Adipocyte (in vitro differentiated cells): ENCODE results near the gene TCF21.

Experiments used
- DNase-seq: peaks from one replicate; pipeline ENCODE4 v3.0.0-alpha.2; 2015; ENCODE audit warnings: low read depth
- H3K27me3 ChIP-seq: replicated peaks from 2 replicates; pipeline ENCODE4 v1.7.0; 2013; ENCODE audit warnings: mild to moderate bottlenecking, low read length, moderate library complexity; ENCODE audit not compliant: control insufficient read depth, insufficient read depth
- H3K36me3 ChIP-seq: 2 replicates; pipeline ENCODE4 v1.7.0; 2013; ENCODE audit warnings: low read length, mild to moderate bottlenecking, moderate library complexity; ENCODE audit not compliant: control insufficient read depth, insufficient read depth, severe bottlenecking
- H3K4me1 ChIP-seq: 2 replicates; pipeline ENCODE4 v1.7.0; 2013; ENCODE audit warnings: mild to moderate bottlenecking, low read length, moderate library complexity; ENCODE audit not compliant: control insufficient read depth, insufficient read depth
- H3K4me3 ChIP-seq: 2 replicates; pipeline ENCODE4 v1.7.0; 2013; ENCODE audit warnings: mild to moderate bottlenecking, low read length, moderate library complexity
- H3K9ac ChIP-seq: 2 replicates; pipeline ENCODE4 v1.7.0; 2013; ENCODE audit warnings: mild to moderate bottlenecking, low read length, moderate library complexity
- H3K9me3 ChIP-seq: 2 replicates; pipeline ENCODE4 v1.7.0; 2013; ENCODE audit warnings: mild to moderate bottlenecking, low read length, moderate library complexity; ENCODE audit not compliant: control insufficient read depth

TCF21 gene

DNA sequence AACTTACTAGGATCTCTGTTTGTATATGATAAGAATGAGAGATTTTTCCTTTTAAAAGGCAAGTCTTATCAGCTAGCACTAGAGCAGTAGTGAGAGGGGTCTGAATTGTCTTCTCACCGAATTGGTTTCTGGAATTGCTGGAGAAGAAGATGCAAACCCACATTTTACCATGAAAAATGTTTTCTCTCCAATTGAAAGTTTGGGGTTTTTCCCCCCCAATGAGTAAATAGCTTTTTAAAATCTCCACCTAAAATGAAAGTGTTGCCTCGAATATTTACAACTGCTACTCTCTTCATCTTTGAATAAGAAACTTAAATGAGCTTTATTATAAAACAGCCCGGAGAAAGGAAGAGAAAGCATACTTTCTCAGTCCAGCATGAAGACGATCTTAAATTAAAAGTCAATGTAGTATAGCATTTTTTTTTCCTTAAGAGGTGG is 1.8 kb downstream of the TCF21 start:
- Histone ChIP-seq H3K4me1 (peaks cover 18% of the 10 kb centered on the region), H3K9me3 (peaks cover 6% of the 10 kb centered on the region), H3K36me3 (no peaks in the 10 kb centered on the region), H3K4me3 (peak overlapping the region; percentile 79), H3K9ac (peak overlapping the region; percentile 79), H3K27me3 (peaks cover 75% of the 10 kb centered on the region)
- DNase-seq: peak; percentile 34

DNA sequence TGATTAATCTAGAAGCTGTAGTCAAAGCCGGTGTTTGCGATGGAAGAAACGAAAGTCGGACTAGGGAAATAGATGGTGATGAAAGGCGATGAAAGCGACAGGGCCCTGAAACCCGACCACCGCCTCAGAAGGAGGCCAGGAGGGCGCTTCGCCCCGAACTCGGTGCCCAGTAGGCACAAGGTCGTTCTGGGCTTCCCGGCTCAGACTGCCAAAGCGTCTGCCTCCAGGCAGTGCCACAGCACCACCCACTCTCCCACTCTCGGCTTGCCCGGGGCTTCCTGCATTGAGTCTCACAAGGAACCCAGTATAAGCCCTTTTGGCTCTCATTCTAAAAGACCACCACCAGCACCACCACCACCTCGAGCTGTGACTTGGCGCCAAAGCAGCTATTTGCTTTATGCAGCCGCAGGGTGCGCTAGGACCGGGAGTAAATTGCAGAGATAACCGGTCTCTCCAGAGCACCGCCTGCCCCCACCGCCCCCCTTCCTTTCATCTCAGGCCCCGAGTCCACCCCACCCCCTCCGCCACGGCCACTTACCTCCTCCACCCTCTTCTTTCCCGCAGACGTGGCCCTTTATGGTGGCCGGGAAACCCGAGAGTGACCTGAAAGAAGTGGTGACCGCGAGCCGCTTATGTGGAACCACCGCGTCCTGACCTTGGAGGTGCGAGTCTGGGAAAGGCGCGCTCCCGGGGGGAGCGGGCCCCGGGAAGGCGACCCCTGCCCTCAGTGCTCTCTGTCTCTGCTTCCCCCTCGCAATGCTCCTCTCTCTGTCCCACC is 2.4 kb downstream of the TCF21 start:
- Histone ChIP-seq H3K9ac (peak overlapping the region; percentile 79), H3K36me3 (no peaks in the 10 kb centered on the region), H3K4me1 (peaks cover 22% of the 10 kb centered on the region), H3K27me3 (peaks cover 81% of the 10 kb centered on the region), H3K4me3 (peak overlapping the region; percentile 79), H3K9me3 (peaks cover 6% of the 10 kb centered on the region)
- peak; percentile 68 for DNase-seq

DNA sequence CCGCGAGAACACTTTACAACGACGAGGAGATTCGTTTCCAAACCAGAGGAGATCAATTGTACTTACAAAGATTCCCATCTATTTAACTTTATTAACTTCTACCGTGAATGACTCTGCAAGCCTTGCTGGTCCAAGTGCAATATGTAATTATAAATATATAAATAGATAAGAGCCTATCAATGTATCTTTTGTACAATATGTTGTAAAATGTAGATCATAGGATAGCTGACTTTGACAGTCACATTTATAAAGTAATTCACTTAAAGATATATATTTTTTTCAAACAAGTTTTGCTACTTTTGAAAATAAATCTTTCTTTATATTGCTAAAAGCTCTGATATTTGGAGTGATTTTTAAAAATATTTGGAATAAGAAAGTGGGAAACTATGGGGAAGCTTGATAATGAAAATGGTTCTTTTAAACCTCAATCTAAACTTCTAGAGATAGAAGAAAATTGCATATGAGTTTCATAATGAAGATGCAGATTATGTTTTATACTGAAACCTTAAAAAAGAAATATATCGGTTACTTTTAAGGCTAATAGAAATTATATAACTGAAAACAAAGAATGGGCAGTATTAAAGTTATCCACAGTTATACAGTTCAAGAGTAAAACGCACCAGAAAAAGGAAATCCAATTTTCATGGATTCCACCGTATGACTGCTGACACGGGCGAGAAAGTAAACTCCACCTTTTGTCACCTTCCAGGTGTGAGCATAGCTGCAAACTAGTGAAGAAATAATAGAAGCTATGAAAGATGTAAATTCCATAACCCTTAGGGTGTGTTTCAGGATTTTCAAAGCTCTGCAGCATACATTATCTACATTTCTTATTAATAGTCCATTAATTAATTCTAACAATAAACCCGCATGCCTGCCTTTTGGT is 3.3 kb downstream of the TCF21 start:
- Histone ChIP-seq H3K36me3 (no peaks in the 10 kb centered on the region), H3K4me3 (peak overlapping the region; percentile 66), H3K27me3 (peaks cover 86% of the 10 kb centered on the region), H3K9me3 (peaks cover 6% of the 10 kb centered on the region), H3K9ac (peak overlapping the region; percentile 55), H3K4me1 (peaks cover 19% of the 10 kb centered on the region)
- DNase-seq: no peak

DNA sequence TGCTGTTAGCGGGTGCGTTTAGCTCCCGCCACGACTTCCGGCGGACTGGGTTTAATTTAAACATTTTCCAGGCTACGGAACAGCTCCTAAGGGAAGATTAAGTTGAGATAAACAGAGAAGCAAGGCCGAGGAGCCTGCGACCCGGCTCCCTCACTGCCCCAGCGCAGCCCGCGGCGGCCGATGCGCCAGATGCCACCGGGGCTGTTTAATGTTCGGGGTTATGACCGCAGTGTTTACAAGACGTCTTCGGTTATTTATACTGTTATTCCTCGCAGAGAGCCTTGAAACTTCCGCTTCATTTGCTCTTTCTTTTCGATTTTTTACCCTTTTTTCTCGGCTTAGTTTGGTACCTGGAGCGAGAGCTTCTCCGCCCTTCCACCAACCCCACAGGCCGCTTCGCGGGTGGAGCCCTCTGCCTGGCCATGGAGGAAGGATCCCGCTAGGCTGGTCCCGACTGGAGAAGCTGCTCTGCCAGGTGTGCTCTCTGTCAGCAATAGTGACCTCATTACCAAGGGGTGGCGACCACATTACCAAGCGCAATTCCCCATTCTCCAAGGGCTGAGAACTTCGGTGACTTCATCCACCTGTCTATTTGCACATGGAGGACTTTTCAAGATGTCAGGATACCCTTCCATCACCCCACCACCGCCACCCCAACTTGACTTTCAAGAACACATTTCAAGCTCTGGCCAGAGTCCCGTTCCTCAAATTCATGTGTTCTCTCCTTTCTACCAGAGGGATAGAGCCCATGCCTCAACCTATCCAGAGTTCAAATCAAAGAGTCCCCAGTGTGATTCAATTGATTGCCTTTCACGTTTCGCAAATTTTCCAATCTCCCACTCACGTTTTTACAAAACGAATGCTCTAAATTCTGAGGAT is 4.1 kb downstream of the TCF21 start:
- H3K4me1 ChIP-seq: peaks cover 14% of the 10 kb centered on the region
- no peak for DNase-seq
- peak overlapping the region; percentile 22 for H3K4me3 ChIP-seq
- no peak overlapping the region for H3K9ac ChIP-seq
- peaks cover 6% of the 10 kb centered on the region for H3K9me3 ChIP-seq
- H3K27me3 ChIP-seq: peaks cover 84% of the 10 kb centered on the region
- no peaks in the 10 kb centered on the region for H3K36me3 ChIP-seq

DNA sequence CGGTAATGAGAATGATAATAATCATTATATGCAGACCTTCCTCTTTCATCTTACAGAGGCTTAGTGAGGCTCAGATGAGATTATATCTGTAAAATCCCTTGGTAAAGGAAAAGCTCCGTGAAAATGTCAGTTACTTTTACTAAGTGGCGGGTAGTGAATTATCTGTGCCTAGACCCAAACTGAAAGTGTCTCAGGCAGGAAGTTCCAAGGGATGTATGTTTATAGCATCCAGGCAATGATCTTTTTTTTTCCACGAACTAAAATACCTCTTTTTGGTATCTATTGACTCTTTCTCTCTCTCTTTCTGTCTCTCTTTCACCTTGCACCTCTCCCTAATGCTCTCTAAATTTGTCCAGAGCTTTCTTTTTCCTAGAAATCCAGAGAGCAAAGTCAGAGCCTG is 5.0 kb downstream of the TCF21 start:
- peaks cover 6% of the 10 kb centered on the region for H3K9me3 ChIP-seq
- peaks cover 14% of the 10 kb centered on the region for H3K4me1 ChIP-seq
- no peak overlapping the region for H3K9ac ChIP-seq
- H3K4me3 ChIP-seq: no peak overlapping the region
- no peak for DNase-seq
- H3K36me3 ChIP-seq: no peaks in the 10 kb centered on the region
- peaks cover 75% of the 10 kb centered on the region for H3K27me3 ChIP-seq

DNA sequence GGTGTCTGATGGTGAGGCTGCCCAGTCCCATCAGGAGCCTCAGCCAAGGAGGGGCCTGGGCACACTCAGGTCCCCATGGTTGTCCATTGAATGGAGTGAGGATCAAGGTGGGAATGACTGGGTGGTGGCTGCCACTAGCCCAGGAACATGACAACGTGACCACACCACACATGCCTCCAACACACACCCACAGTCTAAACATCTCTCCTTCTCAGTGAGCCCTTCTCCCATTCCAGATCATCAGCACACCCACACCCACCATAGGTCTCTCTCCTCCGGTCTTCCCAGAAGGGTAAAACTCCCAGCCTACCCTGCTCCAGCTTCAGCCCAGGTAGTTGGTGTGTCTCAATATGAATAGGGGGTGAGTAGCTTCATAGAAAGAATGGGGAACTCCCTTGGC is 5.5 kb downstream of the TCF21 start:
- Histone ChIP-seq H3K36me3 (no peaks in the 10 kb centered on the region), H3K9ac (no peak overlapping the region), H3K4me1 (peaks cover 14% of the 10 kb centered on the region), H3K4me3 (no peak overlapping the region), H3K27me3 (peaks cover 70% of the 10 kb centered on the region), H3K9me3 (peaks cover 2% of the 10 kb centered on the region)
- no peak for DNase-seq

DNA sequence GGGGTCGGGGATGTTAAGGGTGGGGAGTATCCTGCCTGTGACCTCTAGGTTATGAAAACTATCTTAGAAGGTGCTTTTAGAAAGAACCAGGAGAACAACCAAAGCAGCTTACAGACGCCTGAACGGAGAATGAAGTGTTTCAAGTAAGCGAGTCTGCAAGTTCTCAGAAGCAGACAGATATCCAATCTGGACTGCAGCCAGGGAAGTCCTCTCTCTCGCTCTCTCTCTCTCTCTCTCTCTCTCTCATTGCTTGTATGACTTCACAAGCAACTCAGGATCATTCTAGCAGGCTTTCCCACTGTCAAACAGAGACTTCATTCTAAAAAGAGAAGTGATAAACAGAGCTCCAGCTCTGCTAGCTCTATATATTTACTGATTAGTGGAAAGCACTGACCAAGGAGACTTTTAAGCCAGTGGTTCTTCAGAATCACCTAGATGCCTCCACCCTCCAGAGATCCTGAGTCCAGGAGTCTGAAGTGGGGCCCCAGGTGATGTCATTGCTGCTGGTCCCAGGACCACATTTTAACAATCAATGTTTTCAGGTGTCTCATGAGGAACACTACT is 6.0 kb downstream of the TCF21 start:
- Histone ChIP-seq H3K9me3 (no peaks in the 10 kb centered on the region), H3K27me3 (peaks cover 65% of the 10 kb centered on the region)

DNA sequence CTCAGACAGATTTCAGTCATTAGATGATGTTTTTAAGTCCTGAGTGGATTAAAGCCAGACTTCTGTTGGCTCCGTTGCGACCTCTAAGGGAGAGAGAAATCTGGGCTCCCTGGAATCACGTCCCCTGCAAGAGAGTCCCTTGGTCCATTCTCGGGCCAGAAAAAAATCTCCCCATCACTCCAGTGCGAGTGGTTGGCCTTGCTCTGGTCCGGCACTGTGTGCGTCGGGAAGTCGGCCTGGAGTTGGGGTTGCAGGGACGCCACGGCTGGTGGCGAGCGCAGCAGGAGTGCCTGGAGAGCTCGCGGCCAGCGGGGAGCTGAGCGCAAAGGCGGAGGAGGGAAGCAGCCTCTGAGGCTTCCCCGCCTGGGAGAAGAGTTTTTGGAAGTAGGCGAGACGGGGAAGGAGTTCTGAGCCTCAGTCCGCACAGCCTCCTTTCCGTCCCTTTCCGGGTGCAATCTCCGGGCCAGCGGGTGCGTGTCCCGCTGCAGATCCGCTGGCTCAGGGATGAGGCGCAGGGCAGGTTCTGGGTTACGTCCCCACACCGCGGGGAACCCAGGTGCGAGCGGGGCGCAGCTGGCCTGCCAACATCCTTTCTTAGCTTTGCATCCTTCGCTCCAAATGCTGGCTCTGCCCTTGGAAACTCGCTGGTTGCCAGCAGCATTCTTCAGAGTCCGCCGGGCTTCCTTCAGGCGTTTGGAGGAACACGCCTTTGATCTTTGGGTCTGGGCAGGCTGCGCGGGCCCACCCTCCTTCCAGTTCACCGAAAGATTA is 6.8 kb downstream of the TCF21 start:
- H3K9me3 ChIP-seq: no peaks in the 10 kb centered on the region
- H3K36me3 ChIP-seq: no peaks in the 10 kb centered on the region
- H3K9ac ChIP-seq: peak overlapping the region; percentile 65
- H3K4me1 ChIP-seq: peaks cover 20% of the 10 kb centered on the region
- H3K4me3 ChIP-seq: peak overlapping the region; percentile 73
- peaks cover 56% of the 10 kb centered on the region for H3K27me3 ChIP-seq
- DNase-seq: no peak

More for the DNA sequence above, 6.0 kb downstream of the TCF21 start:
- DNase-seq: no peak
- H3K36me3 ChIP-seq: no peaks in the 10 kb centered on the region
- no peak overlapping the region for H3K4me3 ChIP-seq
- H3K9ac ChIP-seq: no peak overlapping the region
- H3K4me1 ChIP-seq: peaks cover 19% of the 10 kb centered on the region

DNA sequence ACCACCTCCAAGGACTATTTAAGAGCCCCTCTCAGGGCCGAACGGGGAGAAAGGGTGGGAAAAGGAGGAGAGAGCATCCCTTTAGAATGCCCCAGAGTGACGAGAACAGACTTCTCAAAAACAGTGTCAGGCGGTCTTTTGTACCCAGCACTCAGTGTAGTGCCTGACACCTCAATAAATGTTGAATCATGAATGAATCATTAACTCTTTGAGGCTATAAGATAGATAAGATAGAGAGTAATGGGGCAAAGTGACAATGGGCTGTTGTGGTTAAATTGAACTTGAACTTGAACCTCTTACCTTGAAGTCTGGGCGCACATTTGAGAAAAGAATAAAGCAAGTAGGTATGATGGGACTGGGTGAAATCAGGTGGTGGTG is 7.4 kb downstream of the TCF21 start:
- DNase-seq: no peak
- no peaks in the 10 kb centered on the region for H3K9me3 ChIP-seq
- H3K9ac ChIP-seq: no peak overlapping the region
- H3K36me3 ChIP-seq: no peaks in the 10 kb centered on the region
- peaks cover 51% of the 10 kb centered on the region for H3K27me3 ChIP-seq
- H3K4me1 ChIP-seq: peaks cover 15% of the 10 kb centered on the region
- peak overlapping the region; percentile 73 for H3K4me3 ChIP-seq

DNA sequence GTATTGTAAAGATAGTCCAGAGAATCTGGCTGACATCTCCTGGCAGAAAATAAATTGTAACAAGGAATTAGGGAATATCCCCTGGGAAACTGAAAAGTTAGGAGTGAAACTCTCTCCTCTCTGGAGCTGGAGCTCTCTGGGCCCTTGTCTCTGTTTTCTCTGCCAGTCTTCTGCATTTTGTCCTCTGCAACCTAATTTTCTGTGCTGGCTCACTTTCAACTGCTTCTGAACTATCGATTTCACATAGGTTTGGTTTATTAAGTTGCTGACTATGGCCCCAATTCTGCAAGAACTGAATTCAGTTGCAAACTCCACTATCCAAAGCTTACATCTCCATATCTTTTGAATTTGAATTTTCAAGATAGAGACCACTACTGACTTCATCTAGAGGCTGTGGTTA is 9.3 kb downstream of the TCF21 start:
- Histone ChIP-seq H3K36me3 (no peaks in the 10 kb centered on the region), H3K27me3 (peaks cover 33% of the 10 kb centered on the region), H3K4me3 (no peak overlapping the region), H3K9me3 (no peaks in the 10 kb centered on the region), H3K9ac (no peak overlapping the region), H3K4me1 (peaks cover 15% of the 10 kb centered on the region)
- no peak for DNase-seq
